HG02759 (cell line): ENCODE results near the gene TMEM18.

Source experiments
- ATAC-seq: cut with Tn5 transposase; IDR thresholded peaks from one replicate; pipeline ENCODE4 v1.9.1; 2021; ENCODE audit warnings: mild to moderate bottlenecking, moderate library complexity; ENCODE audit not compliant: unreplicated experiment

The TMEM18 gene

GRCh38 chr2:623130-623922, 53.9 kb downstream of the TMEM18 start:
- no peak for ATAC-seq

GRCh38 chr2:622357-622756, 54.8 kb downstream of the TMEM18 start:
- no peak for ATAC-seq

- ATAC-seq, result no peak
These were observed 55.7 kb downstream of the TMEM18 start for GRCh38 chr2:621303-622099.

GRCh38 chr2:620471-621302, 56.5 kb downstream of the TMEM18 start:
- no peak for ATAC-seq

- no peak for ATAC-seq
These were observed 57.2 kb downstream of the TMEM18 start for GRCh38 chr2:620004-620403.

- no peak for ATAC-seq
These were observed 58.7 kb downstream of the TMEM18 start for GRCh38 chr2:618422-618990.

GRCh38 chr2:618005-618404, 59.2 kb downstream of the TMEM18 start:
- ATAC-seq, result no peak
